Adipose tissue (tissue), 3 donors: ENCODE measurements around the gene POU2AF1. TPM values are rescaled to one million over a fixed set of nuclear protein-coding genes. Genes with fewer than 3 reads are reported as not detected.

ENCODE experiments used
- H3K27ac ChIP-seq: one replicate; pipeline ENCODE4 v1.5.1; 2013; ENCODE audit warnings: low read depth, low read length
- WGBS, 3 donors: extraction: QIAGEN DNeasy Blood & Tissue Kit; methylation state at CpG; one replicate each; pipeline ENCODE4 v1.1.7; 2013; 5-methylcytosine and 5-hydroxymethylcytosine counted together
- polyA plus RNA-seq, 3 donors: library from polyadenylated mRNA; stranded (reverse); fragments of 200-250 nt; gene quantifications; one replicate each; pipeline ENCODE4 v1.2.3, GENCODE V29; 2013
- donor health status: healthy with polysubstance abuse.
- donor health status: Bipolar disorder and iron deficiency.
- donor health status: healthy.

Gene POU2AF1
- polyA plus RNA-seq, 3 donors = 0.51 to 0.55 TPM; not detected in 1

GRCh38 chr11:111393096-111393495 lies 14.0 kb upstream of the POU2AF1 start:
- WGBS, 3 donors = 79 to 89% (median 82%) methylated on average over 5 of the region's 5 CpGs
- no peak overlapping the region for H3K27ac ChIP-seq

- H3K27ac ChIP-seq = no peak overlapping the region
- 95 to 100% (median 97%) methylated on average over 4 of the region's 4 CpGs for WGBS, 3 donors
Measured at GRCh38 chr11:111392552-111392951, 13.5 kb upstream of the POU2AF1 start.

- WGBS, 3 donors = 82 to 86% (median 83%) methylated on average over 13 of the region's 13 CpGs
- no peak overlapping the region for H3K27ac ChIP-seq
Measured at GRCh38 chr11:111391328-111392124, 12.5 kb upstream of the POU2AF1 start.

- 73 to 89% (median 81%) methylated on average over 1 of the region's 1 CpG for WGBS, 3 donors
- H3K27ac ChIP-seq = no peak overlapping the region
Measured at GRCh38 chr11:111388842-111389241, 9.8 kb upstream of the POU2AF1 start.

DNA sequence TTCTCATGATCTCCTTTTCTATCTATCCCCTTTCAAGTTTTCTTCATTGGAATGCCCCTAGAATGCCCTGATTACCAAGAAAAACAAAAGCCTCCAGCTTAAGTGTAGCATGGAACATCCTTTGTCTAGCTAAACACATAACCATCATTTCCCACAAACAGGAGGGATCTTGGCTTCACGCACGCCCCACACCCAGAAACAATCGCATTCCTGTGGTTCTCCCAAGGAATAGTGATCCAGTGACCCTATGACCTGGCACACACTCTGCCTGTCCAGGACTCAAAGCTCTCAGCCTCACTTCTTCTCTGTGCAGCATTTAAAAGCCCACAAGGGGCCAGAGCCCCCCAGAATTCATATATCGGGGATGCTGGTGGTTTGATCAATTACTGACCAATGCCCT lies 9.3 kb upstream of the POU2AF1 start:
- WGBS, 3 donors = 91 to 97% (median 93%) methylated on average over 4 of the region's 4 CpGs
- H3K27ac ChIP-seq = no peak overlapping the region

DNA sequence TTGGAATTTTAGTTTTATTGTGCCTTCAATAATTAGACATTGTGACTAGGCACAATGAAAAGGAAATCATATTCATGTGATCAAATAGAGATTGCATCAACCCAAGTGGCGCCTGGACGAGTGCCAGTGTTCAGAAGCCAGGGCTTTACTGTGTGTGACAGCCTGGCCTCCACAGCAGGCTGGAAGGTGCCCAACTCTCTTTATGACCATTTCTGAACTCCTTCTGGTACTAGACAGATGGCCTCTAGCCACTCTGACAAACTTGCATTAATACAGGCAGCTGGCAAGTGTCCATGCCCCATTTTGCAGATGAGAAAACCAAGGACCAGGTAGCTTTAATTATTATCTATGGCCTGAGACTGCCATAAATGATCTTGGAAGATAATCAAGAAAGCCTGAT lies 8.3 kb upstream of the POU2AF1 start:
- 31 to 62% (median 50%) methylated on average over 2 of the region's 2 CpGs for whole genome bisulfite sequencing, 3 donors
- no peak overlapping the region for H3K27ac ChIP-seq

DNA sequence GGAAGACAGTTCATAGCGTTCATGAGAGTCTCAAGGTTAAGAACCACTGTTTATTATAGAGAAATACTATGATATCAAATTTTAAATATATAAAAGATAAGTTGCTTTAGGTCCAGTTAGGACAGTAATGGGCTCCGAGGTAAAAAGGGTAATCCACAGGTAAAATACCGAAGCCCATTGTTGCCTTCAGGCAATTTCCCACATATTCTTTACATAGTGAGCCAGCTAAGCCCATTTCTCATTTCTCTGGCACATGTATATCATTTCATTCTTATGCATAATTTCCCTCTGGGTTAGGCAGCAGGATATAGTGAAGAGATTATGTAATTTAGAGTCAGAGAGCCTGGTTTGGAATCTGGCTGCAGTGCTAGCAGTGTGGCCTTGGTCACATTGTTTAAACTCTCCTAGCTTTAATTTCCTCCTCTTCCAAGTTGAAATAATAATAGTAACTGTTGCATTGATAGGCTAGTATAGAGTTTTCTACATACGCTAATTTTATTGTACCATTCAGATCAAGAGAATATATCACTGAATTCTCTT lies 7.6 kb upstream of the POU2AF1 start:
- 62 to 95% (median 90%) methylated on average over 4 of the region's 4 CpGs for WGBS, 3 donors
- no peak overlapping the region for H3K27ac ChIP-seq

- 96 to 98% (median 96%) methylated on average over 1 of the region's 1 CpG for WGBS, 3 donors
- no peak overlapping the region for H3K27ac ChIP-seq
Measured at GRCh38 chr11:111384494-111384893, 5.4 kb upstream of the POU2AF1 start.

DNA sequence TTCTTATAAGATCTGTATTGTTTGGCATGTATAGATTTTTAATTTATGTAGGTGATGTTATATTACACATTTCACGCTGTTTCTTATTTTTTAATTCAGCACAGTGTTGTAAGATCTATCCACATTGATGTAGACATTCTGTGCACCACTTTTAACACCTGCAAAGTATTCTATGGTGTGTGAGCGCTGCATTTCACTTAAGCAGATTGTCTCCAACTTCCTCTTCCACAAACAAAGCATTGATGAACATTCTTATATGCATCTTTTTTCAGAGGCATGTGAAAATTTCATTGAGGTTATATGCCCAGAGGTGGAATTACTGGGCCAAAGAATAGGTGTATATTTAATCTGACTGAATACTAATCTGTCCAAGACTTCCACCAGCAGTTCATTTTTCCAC lies 3.4 kb upstream of the POU2AF1 start:
- 92 to 97% (median 94%) methylated on average over 2 of the region's 2 CpGs for WGBS, 3 donors
- no peak overlapping the region for H3K27ac ChIP-seq

DNA sequence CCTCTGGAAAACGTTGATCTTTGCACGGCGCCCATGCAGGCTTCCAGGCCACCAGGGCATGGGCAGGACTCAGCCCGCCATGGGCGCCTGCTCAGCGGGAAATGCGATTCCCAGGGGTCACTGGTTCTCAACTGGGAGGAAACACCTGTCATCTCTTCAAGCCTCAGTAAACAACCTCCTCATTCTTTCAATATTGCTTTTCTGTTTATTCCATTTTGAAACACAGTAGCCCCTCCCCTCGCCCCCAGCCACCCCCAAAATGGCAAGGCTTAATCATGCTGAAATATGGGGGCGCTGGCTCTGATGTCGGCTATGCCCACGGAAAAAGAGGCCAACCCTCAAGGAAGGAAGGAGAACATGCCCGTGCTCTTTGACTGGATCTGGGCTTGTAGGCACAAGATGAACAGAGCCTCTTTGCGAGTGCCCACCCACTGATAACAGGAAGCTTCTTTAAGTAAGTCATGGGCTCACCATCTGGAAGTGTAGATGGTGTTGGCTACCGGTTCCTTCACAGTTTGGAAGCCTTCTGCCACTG lies 594 bp upstream of the POU2AF1 start:
- no peak overlapping the region for H3K27ac ChIP-seq
- 69 to 85% (median 75%) methylated on average over 13 to 14 of the region's 14 CpGs for WGBS, 3 donors

- WGBS, 3 donors = 67 to 69% (median 68%) methylated on average over 8 of the region's 8 CpGs
- H3K27ac ChIP-seq = no peak overlapping the region
Measured at GRCh38 chr11:111378185-111378860, 752 bp downstream of the POU2AF1 start.

- 65 to 72% (median 71%) methylated on average over 3 of the region's 3 CpGs for WGBS, 3 donors
- H3K27ac ChIP-seq = no peak overlapping the region
Measured at GRCh38 chr11:111376181-111376871, 2.7 kb downstream of the POU2AF1 start.

GRCh38 chr11:111373590-111373989 lies 5.5 kb downstream of the POU2AF1 start:
- WGBS, 3 donors = 91 to 100% (median 100%) methylated on average over 1 of the region's 1 CpG
- H3K27ac ChIP-seq = no peak overlapping the region

DNA sequence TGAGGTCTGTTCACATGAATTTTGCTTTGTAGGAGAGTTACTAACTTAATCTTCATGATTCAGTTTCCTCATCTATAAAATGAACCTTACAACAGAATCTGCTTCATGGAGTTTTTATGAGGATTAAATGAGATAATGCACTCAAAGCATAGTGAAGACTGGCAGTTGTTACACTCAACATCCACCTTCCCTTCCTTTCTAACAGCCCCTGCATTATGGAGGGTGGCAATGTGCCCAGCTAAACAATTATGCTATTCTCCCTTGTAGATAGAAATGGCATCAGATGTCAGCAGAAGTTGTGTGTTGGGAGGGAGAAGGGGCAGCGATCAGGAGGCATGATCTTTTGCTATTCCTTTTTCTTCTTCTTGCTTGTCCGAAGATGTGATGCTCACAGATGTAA lies 6.5 kb downstream of the POU2AF1 start:
- WGBS, 3 donors = 87 to 96% (median 94%) methylated on average over 2 of the region's 2 CpGs
- no peak overlapping the region for H3K27ac ChIP-seq

DNA sequence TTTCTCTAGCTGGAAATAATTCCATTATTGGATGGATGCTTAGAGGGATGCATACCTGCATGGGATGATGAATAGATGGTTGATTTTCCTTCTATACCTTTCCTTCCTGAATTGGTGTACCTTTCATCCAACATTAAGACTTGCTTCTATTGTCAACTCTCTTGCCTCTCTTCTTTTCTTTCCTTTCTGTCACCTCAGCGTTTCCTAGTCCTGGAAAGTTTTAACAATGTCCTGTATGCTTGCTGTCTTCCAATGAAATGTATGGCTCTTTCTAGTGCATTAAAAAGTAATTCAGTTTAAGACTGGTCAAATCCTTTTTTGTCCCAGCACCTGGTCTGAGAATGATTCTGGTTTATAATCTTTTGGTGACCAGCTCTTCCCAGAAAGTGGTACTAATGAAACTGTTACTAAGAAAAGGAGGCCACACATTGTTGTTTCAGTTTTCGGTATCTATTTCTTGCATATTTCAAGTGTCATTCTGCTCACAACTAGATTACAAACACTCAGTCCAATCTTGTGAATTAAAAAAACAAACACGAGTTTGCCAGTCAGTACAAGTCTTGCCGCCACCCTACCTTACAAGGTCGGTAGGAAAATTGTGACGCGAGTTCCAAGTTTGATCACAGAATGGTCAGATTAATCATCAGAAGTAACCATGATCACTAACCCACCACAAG lies 8.0 kb downstream of the POU2AF1 start:
- no peak overlapping the region for H3K27ac ChIP-seq
- 39 to 77% (median 74%) methylated on average over 7 of the region's 7 CpGs for WGBS, 3 donors

- 91 to 97% (median 96%) methylated on average over 3 of the region's 3 CpGs for WGBS, 3 donors
- H3K27ac ChIP-seq = no peak overlapping the region
Measured at GRCh38 chr11:111370270-111370901, 8.7 kb downstream of the POU2AF1 start.

DNA sequence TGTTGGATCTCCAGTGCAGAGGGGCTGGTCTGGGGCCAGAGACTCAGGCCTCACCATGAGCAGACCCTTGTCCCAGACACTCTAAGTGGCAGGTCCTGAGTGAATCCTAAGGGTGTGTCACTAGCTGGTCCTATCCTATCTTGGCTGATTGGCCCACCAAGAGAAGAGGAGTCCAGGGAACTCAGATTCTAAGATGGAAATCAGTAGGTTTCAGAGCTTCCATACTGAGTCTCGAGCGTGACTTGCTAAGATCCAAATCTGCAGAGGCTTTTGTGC lies 10.9 kb downstream of the POU2AF1 start:
- WGBS, 3 donors = 94 to 98% (median 97%) methylated on average over 2 of the region's 2 CpGs
- no peak overlapping the region for H3K27ac ChIP-seq
